IPS DF 6.9 (cell line): ENCODE measurements around the gene P4HA2.
A peak's percentile ranks its signal among the peaks of the same experiment; 100 is the strongest.

Source experiments
- DNase-seq: peaks from one replicate; pipeline ENCODE4 v3.0.0-alpha.2; 2013; ENCODE audit warnings: low read depth, low spot score
- H3K27ac ChIP-seq: one replicate; pipeline ENCODE4 v1.5.1; 2013; ENCODE audit warnings: low read length, control low read depth
- H3K27me3 ChIP-seq: 2 replicates; pipeline ENCODE4 v1.6.1; 2013; ENCODE audit warnings: mild to moderate bottlenecking, low read length; ENCODE audit not compliant: control insufficient read depth, insufficient read depth
- H3K36me3 ChIP-seq: 2 replicates; pipeline ENCODE4 v1.6.1; 2013; ENCODE audit warnings: low read length; ENCODE audit not compliant: control insufficient read depth, insufficient read depth
- H3K4me1 ChIP-seq: 2 replicates; pipeline ENCODE4 v1.6.1; 2013; ENCODE audit warnings: low read length; ENCODE audit not compliant: control insufficient read depth, insufficient read depth
- H3K4me3 ChIP-seq: 2 replicates; pipeline ENCODE4 v1.5.1; 2013; ENCODE audit warnings: mild to moderate bottlenecking, low read length
- H3K9me3 ChIP-seq: 2 replicates; pipeline ENCODE4 v1.6.1; 2013; ENCODE audit warnings: low read length, inconsistent platforms; ENCODE audit not compliant: control insufficient read depth, insufficient read depth
- WGBS: extraction: QIAGEN DNeasy Blood & Tissue Kit; methylation state at CpG from one replicate; pipeline ENCODE4 v1.1.7; 2013; ENCODE audit warnings: mixed read lengths, missing lambda C conversion rate; ENCODE audit not compliant: insufficient read length, insufficient coverage; 5-methylcytosine and 5-hydroxymethylcytosine counted together

P4HA2 gene

GRCh38 chr5:132230871-132231270 lies 3.2 kb upstream of the P4HA2 start:
- WGBS, result no CpG with 5 or more reads among the region's 9 CpGs
- Histone ChIP-seq H3K27me3 (peaks cover 2% of the 10 kb centered on the region; the same call in 1 of the 2 replicates), H3K27ac (no peak overlapping the region), H3K4me3 (no peak overlapping the region), H3K36me3 (no peaks in the 10 kb centered on the region), H3K9me3 (no peaks in the 10 kb centered on the region), H3K4me1 (peaks cover 4% of the 10 kb centered on the region)
- no peak for DNase-seq

DNA sequence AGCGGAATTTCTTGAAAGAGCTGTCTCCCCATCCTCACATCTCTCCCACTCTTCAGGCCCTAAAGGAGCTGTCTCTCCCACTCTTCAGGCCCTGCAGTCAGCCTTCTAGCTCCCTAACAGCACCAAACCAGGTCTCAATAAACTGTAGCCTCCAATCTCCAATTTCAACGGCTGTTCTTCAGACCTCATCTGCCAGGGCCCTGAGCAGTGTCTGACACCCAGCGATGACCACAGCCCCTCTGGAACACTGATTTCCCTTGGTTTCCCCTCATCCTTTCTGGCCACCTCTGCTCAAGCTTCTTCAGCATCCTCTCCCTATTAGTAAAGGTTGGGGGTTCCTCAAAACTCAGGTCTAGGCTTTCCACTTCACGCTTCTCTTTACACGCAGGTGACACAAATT lies 1.6 kb upstream of the P4HA2 start:
- Histone ChIP-seq H3K4me1 (peaks cover 4% of the 10 kb centered on the region), H3K9me3 (no peaks in the 10 kb centered on the region), H3K36me3 (no peaks in the 10 kb centered on the region), H3K27ac (no peak overlapping the region), H3K27me3 (peaks cover 2% of the 10 kb centered on the region; the same call in 1 of the 2 replicates), H3K4me3 (no peak overlapping the region)
- no CpG with 5 or more reads among the region's 5 CpGs for WGBS
- no peak for DNase-seq

GRCh38 chr5:132228241-132229035 lies 785 bp upstream of the P4HA2 start:
- no peak for DNase-seq
- no peak overlapping the region for H3K27ac ChIP-seq
- WGBS, result no CpG with 5 or more reads among the region's 27 CpGs
- H3K9me3 ChIP-seq, result no peaks in the 10 kb centered on the region
- peaks cover 4% of the 10 kb centered on the region for H3K4me1 ChIP-seq
- H3K4me3 ChIP-seq, result peak overlapping the region; percentile 70
- H3K27me3 ChIP-seq, result peaks cover 2% of the 10 kb centered on the region; the same call in 1 of the 2 replicates
- H3K36me3 ChIP-seq, result no peaks in the 10 kb centered on the region

- WGBS, result no CpG with 5 or more reads among the region's 13 CpGs
- peaks cover 4% of the 10 kb centered on the region for H3K4me1 ChIP-seq
- no peak for DNase-seq
- H3K27ac ChIP-seq, result no peak overlapping the region
- no peaks in the 10 kb centered on the region for H3K9me3 ChIP-seq
- H3K36me3 ChIP-seq, result no peaks in the 10 kb centered on the region
- peaks cover 2% of the 10 kb centered on the region; the same call in 1 of the 2 replicates for H3K27me3 ChIP-seq
- peak overlapping the region; percentile 70; the same call in 1 of the 2 replicates for H3K4me3 ChIP-seq
Measured at GRCh38 chr5:132227235-132227484, 493 bp downstream of the P4HA2 start.

GRCh38 chr5:132226516-132227234 lies 978 bp downstream of the P4HA2 start:
- WGBS, result no CpG with 5 or more reads among the region's 23 CpGs
- Histone ChIP-seq H3K27me3 (peaks cover 2% of the 10 kb centered on the region; the same call in 1 of the 2 replicates), H3K4me3 (peak overlapping the region; percentile 70; the same call in 1 of the 2 replicates), H3K36me3 (no peaks in the 10 kb centered on the region), H3K9me3 (no peaks in the 10 kb centered on the region), H3K4me1 (peaks cover 4% of the 10 kb centered on the region), H3K27ac (no peak overlapping the region)
- no peak for DNase-seq

DNA sequence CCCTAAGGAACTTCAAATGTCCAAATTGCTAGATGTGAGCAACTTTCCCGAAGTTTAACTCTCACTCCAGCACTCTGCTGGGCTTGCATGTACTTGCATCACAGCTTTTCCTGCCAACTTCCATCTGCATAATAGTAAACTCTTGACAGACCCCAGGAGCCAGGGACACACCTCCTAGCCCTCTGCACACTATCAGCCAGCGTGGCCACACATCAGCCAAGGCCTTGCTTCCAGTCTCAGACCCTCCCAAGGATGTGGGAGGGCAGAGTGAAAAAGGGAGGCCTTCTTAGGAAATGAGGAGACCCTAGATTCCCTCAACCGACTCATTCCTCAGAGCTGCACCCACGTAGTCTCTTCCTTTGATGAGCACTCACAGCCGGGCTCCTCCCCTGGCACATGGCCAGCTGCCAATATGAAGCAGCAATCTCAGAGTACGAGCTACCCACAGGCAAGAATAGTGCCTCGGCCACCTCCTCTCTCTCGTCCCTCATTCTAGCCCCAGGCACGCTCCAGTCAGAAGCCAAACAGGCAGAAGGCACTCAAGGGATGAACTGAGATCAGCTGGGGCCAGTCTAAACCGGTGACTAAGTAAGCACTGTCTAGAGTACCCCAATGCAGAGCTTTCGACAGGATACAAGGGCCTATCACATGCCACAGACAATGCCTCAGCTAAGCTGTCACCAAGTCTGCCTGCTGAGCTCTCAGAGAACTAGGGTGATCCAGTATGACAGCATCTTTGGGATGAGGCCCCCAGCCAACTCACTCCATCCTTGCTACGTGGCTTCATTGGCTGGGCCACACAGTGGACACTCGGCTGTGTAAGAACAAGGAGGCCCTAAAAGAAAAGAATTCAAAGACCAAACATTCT lies 2.3 kb downstream of the P4HA2 start:
- Histone ChIP-seq H3K4me1 (peaks cover 4% of the 10 kb centered on the region), H3K4me3 (no peak overlapping the region), H3K27ac (no peak overlapping the region), H3K36me3 (no peaks in the 10 kb centered on the region), H3K9me3 (no peaks in the 10 kb centered on the region), H3K27me3 (peaks cover 2% of the 10 kb centered on the region; the same call in 1 of the 2 replicates)
- no peak for DNase-seq
- WGBS, result no CpG with 5 or more reads among the region's 13 CpGs

- peaks cover 4% of the 10 kb centered on the region for H3K4me1 ChIP-seq
- H3K9me3 ChIP-seq, result no peaks in the 10 kb centered on the region
- no peak overlapping the region for H3K27ac ChIP-seq
- peaks cover 2% of the 10 kb centered on the region; the same call in 1 of the 2 replicates for H3K27me3 ChIP-seq
- H3K4me3 ChIP-seq, result no peak overlapping the region
- no CpG with 5 or more reads among the region's 1 CpG for WGBS
- DNase-seq, result no peak
- no peaks in the 10 kb centered on the region for H3K36me3 ChIP-seq
Measured at GRCh38 chr5:132224716-132225115, 2.9 kb downstream of the P4HA2 start.

GRCh38 chr5:132223861-132224260 lies 3.8 kb downstream of the P4HA2 start:
- Histone ChIP-seq H3K4me3 (no peak overlapping the region), H3K4me1 (peaks cover 4% of the 10 kb centered on the region), H3K27me3 (peaks cover 2% of the 10 kb centered on the region; the same call in 1 of the 2 replicates), H3K27ac (no peak overlapping the region), H3K9me3 (no peaks in the 10 kb centered on the region), H3K36me3 (no peaks in the 10 kb centered on the region)
- no peak for DNase-seq
- no CpG with 5 or more reads among the region's 2 CpGs for WGBS

GRCh38 chr5:132222649-132223038 lies 5.0 kb downstream of the P4HA2 start:
- peaks cover 2% of the 10 kb centered on the region; the same call in 1 of the 2 replicates for H3K27me3 ChIP-seq
- DNase-seq, result no peak
- no peak overlapping the region for H3K27ac ChIP-seq
- no peak overlapping the region for H3K4me3 ChIP-seq
- H3K9me3 ChIP-seq, result no peaks in the 10 kb centered on the region
- H3K4me1 ChIP-seq, result peaks cover 4% of the 10 kb centered on the region
- no CpG with 5 or more reads among the region's 3 CpGs for WGBS
- H3K36me3 ChIP-seq, result no peaks in the 10 kb centered on the region
